NCI-H526 treated with DMSO at 0.1 percent for 48 hours (cell line): ENCODE results near the gene ZFP90.
"Not testable (repeated sequence)": the region's sequence is repeated elsewhere in the genome, so short reads cannot be mapped to it uniquely, and the experiment has no call there.

Source experiments
- DNase-seq: peaks from one replicate; lab custom pipeline; 2025; lab: John Stamatoyannopoulos, UW

Gene ZFP90

GRCh38 chr16:68538880-68539701 lies at the start of gene ZFP90:
ZFP90 (plus strand) TSS chr16:68539291; CDS start chr16:68539793, 502 bp downstream.
- DNase-seq = peak; percentile 51

GRCh38 chr16:68490358-68490757 lies 48.7 kb upstream of the ZFP90 start:
- DNase-seq = no peak

GRCh38 chr16:68490829-68491575 lies 48.1 kb upstream of the ZFP90 start:
- no peak for DNase-seq

GRCh38 chr16:68491576-68491950 lies 47.5 kb upstream of the ZFP90 start:
- no peak for DNase-seq

GRCh38 chr16:68492151-68492542 lies 46.9 kb upstream of the ZFP90 start:
- DNase-seq = no peak

- DNase-seq = no peak
Measured at GRCh38 chr16:68492543-68493411, 46.3 kb upstream of the ZFP90 start.

DNA sequence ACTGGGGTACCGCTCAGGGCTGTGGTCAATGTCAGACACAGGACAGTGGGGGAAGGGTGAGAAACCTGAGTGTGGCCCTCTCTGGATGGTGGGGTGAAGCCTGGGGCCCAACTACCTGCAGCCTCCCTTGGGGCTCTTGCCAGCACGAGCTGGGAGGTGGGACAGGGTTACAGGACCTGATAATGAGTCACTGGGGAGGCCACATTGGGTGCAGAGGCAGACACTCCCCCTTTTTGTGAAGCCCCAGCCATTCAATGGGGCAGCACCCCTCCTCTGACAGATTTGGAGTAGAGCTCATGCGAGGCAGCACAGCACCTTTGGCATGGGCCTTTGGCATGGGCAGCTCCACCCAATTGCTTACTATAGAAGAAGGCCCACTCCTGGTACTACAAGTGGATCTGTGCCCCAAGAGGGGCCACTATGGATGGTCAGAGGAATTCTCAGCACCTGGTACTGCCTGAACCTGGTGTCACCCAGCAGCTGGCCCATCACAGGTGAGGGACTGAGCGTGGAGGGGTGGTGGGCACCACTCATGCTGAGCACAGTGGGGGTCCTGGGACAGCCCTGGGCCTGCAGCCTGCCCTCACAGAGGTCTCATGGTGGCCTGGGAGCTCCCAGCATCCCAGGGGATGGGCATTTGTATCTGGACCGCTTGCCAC lies 45.5 kb upstream of the ZFP90 start:
- DNase-seq = no peak

DNA sequence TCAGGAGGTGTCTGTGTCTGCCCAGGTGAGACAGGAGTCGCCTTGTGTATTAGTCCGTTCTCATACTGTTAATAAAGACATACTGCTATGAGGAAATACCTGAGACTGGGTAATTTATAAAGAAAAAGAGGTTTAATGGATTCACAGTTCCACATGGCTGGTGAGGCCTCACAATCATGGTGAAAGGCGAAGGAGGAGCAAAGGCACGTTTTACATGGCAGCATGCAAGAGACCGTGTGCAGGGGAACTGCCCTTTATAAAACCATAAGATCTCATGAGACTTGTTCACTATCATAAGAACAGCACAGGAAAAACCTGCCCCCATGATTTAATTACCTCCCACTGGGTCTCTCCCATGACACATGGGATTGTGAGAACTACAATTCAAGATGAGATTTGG lies 44.8 kb upstream of the ZFP90 start:
- DNase-seq = not testable (repeated sequence)

DNA sequence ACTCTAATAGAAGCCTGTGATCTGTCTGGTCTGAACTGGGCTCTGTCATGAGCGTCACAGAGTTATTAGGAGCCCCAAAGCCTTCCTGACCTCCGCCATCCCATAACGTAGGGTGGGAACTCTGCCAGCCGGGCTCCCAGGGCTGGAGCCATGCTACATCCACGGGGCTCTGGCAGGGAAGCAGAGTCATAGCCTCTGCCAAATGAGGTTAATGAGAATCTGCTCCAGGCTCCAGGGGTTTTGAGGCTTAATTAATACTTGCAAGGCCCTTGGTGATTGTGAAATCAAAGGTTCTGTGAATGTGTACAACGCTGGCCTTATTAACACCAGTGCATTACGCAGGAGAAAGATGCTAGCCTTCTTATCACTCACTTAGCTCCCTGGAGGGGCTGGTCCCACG lies 42.4 kb upstream of the ZFP90 start:
- DNase-seq = no peak

DNA sequence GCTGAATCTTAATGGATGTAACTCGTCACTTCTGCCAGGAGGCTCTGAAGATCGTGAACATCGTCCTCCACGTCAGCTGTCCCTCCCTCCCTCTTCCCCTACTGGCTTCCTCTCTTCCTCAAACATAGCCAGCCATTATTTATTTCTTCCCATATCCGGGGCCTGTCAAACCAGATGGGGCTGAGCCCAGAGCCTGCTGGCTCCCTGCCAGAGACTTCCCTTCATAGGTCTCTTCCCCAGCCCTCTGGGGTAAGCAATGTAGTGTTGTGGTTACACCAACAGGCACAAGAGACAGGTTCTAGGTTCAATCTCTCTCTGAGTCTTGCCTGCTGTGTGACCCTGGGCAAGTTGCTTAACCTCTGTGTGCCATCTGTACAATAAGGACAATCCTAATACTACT lies 40.1 kb upstream of the ZFP90 start:
- no peak for DNase-seq

- DNase-seq = no peak
Measured at GRCh38 chr16:68503334-68503733, 35.8 kb upstream of the ZFP90 start.

GRCh38 chr16:68504066-68504465 lies 35.0 kb upstream of the ZFP90 start:
- DNase-seq = no peak

DNA sequence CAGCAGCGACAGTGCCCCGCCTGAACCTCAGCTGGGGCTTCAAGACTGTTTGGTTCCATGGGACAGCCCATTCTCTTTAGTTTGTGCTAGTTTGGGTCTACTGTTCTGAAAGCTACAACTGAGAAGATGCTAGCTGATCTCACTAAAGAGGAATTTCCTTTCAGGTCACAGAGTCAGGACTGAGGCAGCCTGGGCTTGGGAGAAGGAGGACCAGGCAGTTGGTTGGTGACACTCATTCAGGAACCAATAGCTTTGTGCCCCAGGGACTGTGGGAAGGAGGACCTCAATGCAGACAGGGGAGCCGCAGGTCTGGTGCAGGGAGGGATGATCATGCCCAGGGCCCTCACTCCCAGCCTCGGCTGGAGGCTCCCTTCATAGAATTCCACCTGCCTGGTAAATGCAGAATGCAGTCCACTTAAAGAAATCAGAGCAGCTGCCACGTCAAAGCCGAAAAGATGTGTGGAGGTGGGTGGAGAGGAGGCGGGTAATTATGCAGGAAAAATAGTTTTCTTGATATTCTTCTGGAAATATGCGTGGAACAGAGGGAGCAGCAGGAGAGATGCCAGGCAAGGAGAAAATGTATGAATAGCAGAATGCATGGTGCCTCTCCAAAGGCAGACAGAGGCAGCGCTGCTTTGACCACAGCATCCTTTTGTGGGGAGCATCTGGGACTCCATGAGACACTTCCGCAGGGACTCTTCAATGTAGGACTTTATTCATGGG lies 32.6 kb upstream of the ZFP90 start:
- DNase-seq = no peak

GRCh38 chr16:68508013-68508412 lies 31.1 kb upstream of the ZFP90 start:
- no peak for DNase-seq

- DNase-seq = no peak
Measured at GRCh38 chr16:68508641-68509240, 30.4 kb upstream of the ZFP90 start.

DNA sequence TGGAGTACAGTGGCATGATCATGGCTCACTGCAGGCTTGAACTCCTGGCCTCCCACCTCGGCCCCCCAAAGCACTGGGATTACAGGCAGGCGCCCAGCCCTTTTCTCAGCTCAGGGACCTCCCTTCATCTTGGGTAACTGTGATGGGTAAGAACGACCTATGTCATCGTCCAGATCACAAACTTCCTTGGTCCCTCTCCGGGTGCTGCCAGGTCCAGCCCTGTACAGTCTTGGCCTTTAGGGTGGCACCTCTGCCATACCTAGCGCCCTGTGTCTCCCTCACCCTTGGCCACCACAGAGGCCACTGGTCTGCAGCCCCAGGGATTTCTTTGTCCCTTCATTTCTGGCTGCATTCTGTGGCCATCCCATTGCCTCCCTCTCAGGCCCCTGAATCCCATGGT lies 29.7 kb upstream of the ZFP90 start:
- DNase-seq = no peak

DNA sequence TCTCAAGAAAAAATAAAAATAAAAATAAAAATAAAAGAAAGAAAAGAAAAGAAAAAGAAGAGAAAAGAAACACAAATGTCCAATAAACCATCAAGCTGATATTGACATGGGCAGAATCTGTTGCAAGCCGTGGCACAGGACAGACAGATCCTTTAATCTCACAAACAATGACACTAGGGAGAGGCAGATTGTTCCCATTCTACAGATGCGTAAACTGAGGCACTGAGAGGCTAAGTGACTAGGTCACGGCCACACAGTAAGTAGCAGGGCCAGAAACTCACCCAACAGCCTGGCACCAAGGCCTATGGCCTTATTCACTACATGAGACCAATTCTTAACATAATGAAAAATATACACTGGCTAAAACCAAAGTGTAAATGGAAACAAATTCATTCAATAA lies 28.3 kb upstream of the ZFP90 start:
- DNase-seq = no peak

DNA sequence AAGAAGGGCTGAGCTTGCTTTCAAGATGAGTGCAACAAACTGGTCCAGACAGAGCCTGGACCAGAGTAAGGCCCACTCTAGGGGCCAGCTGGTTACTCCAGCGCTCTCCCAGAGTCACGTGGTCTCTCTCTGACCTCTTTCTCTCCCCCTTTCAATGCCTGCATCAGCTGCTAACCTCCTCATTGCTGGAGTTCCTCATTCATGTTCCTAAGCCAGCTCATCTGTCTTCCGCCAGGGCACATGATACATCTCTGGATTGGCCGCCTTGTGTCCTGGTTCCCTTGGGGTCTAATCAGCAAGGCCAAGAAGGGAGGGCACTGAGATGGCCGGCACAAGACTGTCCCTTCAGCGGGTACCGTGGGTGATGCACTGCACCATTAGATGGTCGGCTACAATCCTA lies 26.9 kb upstream of the ZFP90 start:
- no peak for DNase-seq

- no peak for DNase-seq
Measured at GRCh38 chr16:68512742-68513141, 26.3 kb upstream of the ZFP90 start.

GRCh38 chr16:68514511-68514910 lies 24.6 kb upstream of the ZFP90 start:
- DNase-seq = no peak

DNA sequence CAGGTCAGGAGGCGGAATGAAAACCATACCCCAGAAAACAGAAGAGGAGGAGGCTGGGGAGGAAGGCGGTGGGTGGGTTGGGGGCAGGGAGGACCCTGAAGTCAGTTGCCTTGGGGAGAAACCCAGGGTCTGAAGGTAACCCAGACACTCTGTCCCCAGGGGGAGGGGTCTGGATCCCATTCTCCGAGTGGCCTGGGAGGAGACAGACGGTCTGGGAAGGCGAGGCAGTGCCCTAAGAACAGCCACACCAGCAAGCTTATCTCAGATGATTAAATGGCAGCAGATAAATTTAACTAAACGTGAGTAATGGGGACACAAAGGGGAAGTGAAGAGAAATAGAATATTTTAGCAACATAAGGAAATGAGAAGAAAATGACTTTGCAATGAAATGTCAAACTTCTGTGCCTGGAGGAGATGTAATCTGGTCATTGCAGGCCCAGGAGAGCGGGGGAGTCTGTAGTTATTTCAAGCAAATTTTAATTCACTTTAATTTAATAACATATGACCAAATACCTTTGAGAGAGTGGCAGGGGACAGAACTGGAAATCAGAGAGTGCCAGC lies 21.4 kb upstream of the ZFP90 start:
- DNase-seq = no peak
